Keratinocyte (primary cell): ENCODE measurements around the gene GDPD4. TPM values are rescaled to one million over a fixed set of nuclear protein-coding genes. Genes with fewer than 3 reads are reported as not detected.

ENCODE experiments used
- DNase-seq: peaks from one replicate; pipeline ENCODE4 v3.0.0-alpha.2; 2011; ENCODE audit warnings: low read depth, missing footprints, low spot score
- FAIRE-seq: peaks from 2 replicates; lab custom pipeline; 2011; peaks lifted over from hg19 to GRCh38; lab: Jason Lieb, UNC
- H2AFZ ChIP-seq: 2 replicates; pipeline ENCODE4 v1.6.0; 2012; ENCODE audit warnings: low read length, control low read depth, inconsistent platforms; ENCODE audit not compliant: control insufficient read depth
- H3K27ac ChIP-seq: 2 replicates; pipeline ENCODE4 v1.5.1; 2011; ENCODE audit warnings: low read length; ENCODE audit not compliant: control insufficient read depth, insufficient read depth
- H3K27me3 ChIP-seq: 3 replicates; pipeline ENCODE4 v1.6.0; 2011; ENCODE audit warnings: low read length; ENCODE audit not compliant: control insufficient read depth, insufficient read depth; ENCODE audit errors: extremely low read depth
- H3K36me3 ChIP-seq, 2 experiments: 2 replicates in 1 of 2; 3 replicates in 1 of 2; pipeline ENCODE4 v1.5.1; 2011; ENCODE audit warnings: low read length in 2 of 2, mild to moderate bottlenecking in 1 of 2; ENCODE audit not compliant: control insufficient read depth in 2 of 2, insufficient read depth in 2 of 2; ENCODE audit errors: extremely low read depth in 1 of 2
- H3K4me1 ChIP-seq: 3 replicates; pipeline ENCODE4 v1.5.1; 2011; ENCODE audit warnings: low read length; ENCODE audit not compliant: control insufficient read depth, insufficient read depth; ENCODE audit errors: extremely low read depth
- H3K4me2 ChIP-seq: 3 replicates; pipeline ENCODE4 v1.6.0; 2011; ENCODE audit warnings: low read depth, low read length; ENCODE audit not compliant: control insufficient read depth, insufficient read depth; ENCODE audit errors: extremely low read depth
- H3K4me3 ChIP-seq, 3 experiments: fragments of 200-600 bp in 1 of 3; sonication (generic) in 1 of 3; 2 replicates in 2 of 3; 3 replicates in 1 of 3; pipeline ENCODE4 v1.5.1; 2011 to 2016; ENCODE audit warnings: low read length in 3 of 3, mild to moderate bottlenecking in 3 of 3, control low read depth in 2 of 3, inconsistent platforms in 1 of 3, low read depth in 1 of 3, mixed read lengths in 1 of 3, mixed run types in 1 of 3, moderate library complexity in 1 of 3; ENCODE audit not compliant: control insufficient read depth in 2 of 3, insufficient read depth in 2 of 3; ENCODE audit errors: extremely low read depth in 1 of 3
- H3K79me2 ChIP-seq: 2 replicates; pipeline ENCODE4 v1.6.0; 2012; ENCODE audit warnings: low read length; ENCODE audit not compliant: control insufficient read depth, insufficient read depth
- H3K9ac ChIP-seq: 3 replicates; pipeline ENCODE4 v1.6.0; 2011; ENCODE audit warnings: low read length; ENCODE audit not compliant: control insufficient read depth, insufficient read depth; ENCODE audit errors: extremely low read depth
- H3K9me1 ChIP-seq: 3 replicates; pipeline ENCODE4 v1.6.0; 2011; ENCODE audit warnings: low read length; ENCODE audit not compliant: control insufficient read depth, insufficient read depth; ENCODE audit errors: extremely low read depth
- H3K9me3 ChIP-seq: 2 replicates; pipeline ENCODE4 v1.5.1; 2012; ENCODE audit warnings: low read depth, low read length; ENCODE audit not compliant: control insufficient read depth
- H4K20me1 ChIP-seq: 3 replicates; pipeline ENCODE4 v1.6.0; 2011; ENCODE audit warnings: low read length; ENCODE audit not compliant: control insufficient read depth, insufficient read depth; ENCODE audit errors: extremely low read depth
- EZH2 ChIP-seq: IDR thresholded peaks from one replicate; pipeline ENCODE4 v1.6.1; 2012; ENCODE audit warnings: inconsistent platforms, mild to moderate bottlenecking, low read length, moderate library complexity
- dilution Hi-C: fragments of 300-500 bp; cut with MboI; formaldehyde crosslinking; loops from one replicate; pipeline ENCODE4 v1.7.0; 2020; ENCODE audit warnings: low sequenced_read_pairs; ENCODE audit not compliant: extremely low pct_ligation_motif_present
- polyA plus RNA-seq, 5 experiments: library from polyadenylated mRNA; depleted of rRNA in 3 of 5; stranded (reverse) in 3 of 5; stranded (forward) in 1 of 5; unstranded in 1 of 5; fragments of >200 nt; gene quantifications; 1 replicate in 1 of 5; 2 replicates in 3 of 5; 3 replicates in 1 of 5; pipeline versions ENCODE4 v1.2.1 to v1.2.3, GENCODE V29; 2011 to 2012; ENCODE audit warnings: missing spikeins in 2 of 5, low read depth in 1 of 5, low replicate concordance in 1 of 5
- TF ChIP-seq, protein P1 (sequence below), 3 experiments: IDR thresholded peaks in 1 of 3; conservative IDR thresholded peaks in 1 of 3; optimal IDR thresholded peaks in 1 of 3; 2 replicates in 2 of 3; 3 replicates in 1 of 3; pipeline versions ENCODE3 to v1.5.1; 2011; ENCODE audit warnings: low read length in 3 of 3, mild to moderate bottlenecking in 3 of 3, moderate library complexity in 2 of 3, control low read depth in 1 of 3, inconsistent platforms in 1 of 3; ENCODE audit not compliant: insufficient read depth in 2 of 3; ENCODE audit errors: extremely low read depth in 1 of 3

Gene GDPD4
- polyA plus RNA-seq, 1 donor (not counting 4 experiments of a cell fraction or from before 2014, with no cell fraction given), result not detected

DNA sequence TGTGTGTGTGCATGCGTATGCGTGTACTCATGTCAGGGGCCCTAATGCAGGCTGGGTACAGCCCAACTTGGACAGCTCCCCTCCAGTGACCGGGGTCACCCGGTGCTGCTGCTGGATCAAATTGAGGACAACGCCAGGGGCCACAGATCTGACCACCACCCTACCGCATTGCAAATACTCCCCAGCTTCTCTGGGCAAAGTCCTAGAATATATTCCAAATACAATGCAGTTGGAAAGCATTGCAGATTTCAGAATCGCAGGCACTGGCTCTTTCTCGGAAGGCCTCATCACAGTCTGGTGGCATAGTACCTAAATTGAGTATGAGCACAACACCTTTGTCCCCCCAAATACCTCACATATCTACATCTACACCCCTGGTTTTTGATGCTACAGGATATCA, 130.2 kb downstream of the GDPD4 start:
- H3K9ac ChIP-seq, result no peak overlapping the region
- no peak for FAIRE-seq
- dilution Hi-C loops, result no loop called here
- DNase-seq, result no peak
- H3K79me2 ChIP-seq, result no peaks in the 10 kb centered on the region
- no peak overlapping the region for H3K4me3 ChIP-seq
- H3K4me1 ChIP-seq, result no peaks in the 10 kb centered on the region
- H3K27ac ChIP-seq, result no peak overlapping the region
- no peak overlapping the region for H2AFZ ChIP-seq
- no peaks in the 10 kb centered on the region for H4K20me1 ChIP-seq
- H3K9me3 ChIP-seq, result no peaks in the 10 kb centered on the region
- TF ChIP-seq, protein P1, sequence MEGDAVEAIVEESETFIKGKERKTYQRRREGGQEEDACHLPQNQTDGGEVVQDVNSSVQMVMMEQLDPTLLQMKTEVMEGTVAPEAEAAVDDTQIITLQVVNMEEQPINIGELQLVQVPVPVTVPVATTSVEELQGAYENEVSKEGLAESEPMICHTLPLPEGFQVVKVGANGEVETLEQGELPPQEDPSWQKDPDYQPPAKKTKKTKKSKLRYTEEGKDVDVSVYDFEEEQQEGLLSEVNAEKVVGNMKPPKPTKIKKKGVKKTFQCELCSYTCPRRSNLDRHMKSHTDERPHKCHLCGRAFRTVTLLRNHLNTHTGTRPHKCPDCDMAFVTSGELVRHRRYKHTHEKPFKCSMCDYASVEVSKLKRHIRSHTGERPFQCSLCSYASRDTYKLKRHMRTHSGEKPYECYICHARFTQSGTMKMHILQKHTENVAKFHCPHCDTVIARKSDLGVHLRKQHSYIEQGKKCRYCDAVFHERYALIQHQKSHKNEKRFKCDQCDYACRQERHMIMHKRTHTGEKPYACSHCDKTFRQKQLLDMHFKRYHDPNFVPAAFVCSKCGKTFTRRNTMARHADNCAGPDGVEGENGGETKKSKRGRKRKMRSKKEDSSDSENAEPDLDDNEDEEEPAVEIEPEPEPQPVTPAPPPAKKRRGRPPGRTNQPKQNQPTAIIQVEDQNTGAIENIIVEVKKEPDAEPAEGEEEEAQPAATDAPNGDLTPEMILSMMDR (optimal IDR thresholded peaks at IDR 0.05 in 1 of 3, IDR thresholded peaks at IDR 0.05 in 1 of 3, conservative IDR thresholded peaks at IDR 0.05 in 1 of 3; ENCODE audit: extremely low read depth in 1 of 3, insufficient read depth in 2 of 3, low read length in 3 of 3), result no peak
- TF ChIP-seq EZH2, result no peak
- no peaks in the 10 kb centered on the region for H3K9me1 ChIP-seq
- no peaks in the 10 kb centered on the region for H3K27me3 ChIP-seq
- H3K4me2 ChIP-seq, result no peak overlapping the region
- no peaks in the 10 kb centered on the region for H3K36me3 ChIP-seq

DNA sequence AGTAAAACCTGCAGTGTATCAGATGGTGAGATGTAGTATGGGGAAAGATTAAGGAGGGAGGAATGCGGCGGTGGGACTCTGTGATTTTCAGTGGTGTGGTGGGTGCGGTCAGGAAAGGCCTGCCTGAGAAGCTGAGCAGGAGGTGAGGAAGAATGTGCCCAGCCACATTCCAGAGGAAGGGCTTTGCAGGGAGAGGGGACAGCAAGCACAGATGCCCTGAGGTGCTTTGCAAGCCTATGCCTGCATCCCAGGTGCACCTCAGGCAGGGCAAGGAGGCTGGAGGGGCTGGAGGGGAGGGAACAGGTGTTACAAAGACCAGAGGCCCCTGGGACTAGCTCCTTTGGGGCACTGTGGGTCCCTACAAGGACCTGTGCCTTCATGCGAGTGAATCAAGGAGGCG, 131.4 kb downstream of the GDPD4 start:
- dilution Hi-C loops, result no loop called here
- Histone ChIP-seq H2AFZ (no peak overlapping the region), H3K4me3 (no peak overlapping the region), H3K9me1 (no peaks in the 10 kb centered on the region), H3K9me3 (no peaks in the 10 kb centered on the region), H3K27ac (no peak overlapping the region), H4K20me1 (no peaks in the 10 kb centered on the region), H3K9ac (no peak overlapping the region), H3K27me3 (peaks cover 6% of the 10 kb centered on the region), H3K79me2 (no peaks in the 10 kb centered on the region), H3K4me1 (no peaks in the 10 kb centered on the region), H3K4me2 (no peak overlapping the region), H3K36me3 (no peaks in the 10 kb centered on the region)
- DNase-seq, result no peak
- FAIRE-seq, result no peak
- TF ChIP-seq EZH2, result no peak
- TF ChIP-seq, protein P1 (optimal IDR thresholded peaks at IDR 0.05 in 1 of 3, IDR thresholded peaks at IDR 0.05 in 1 of 3, conservative IDR thresholded peaks at IDR 0.05 in 1 of 3; ENCODE audit: extremely low read depth in 1 of 3, insufficient read depth in 2 of 3, low read length in 3 of 3), result no peak
